SKM-1 treated with dmso at 0.1 percent for 144 hours (cell line): ENCODE results near the gene POLQ.
"Not testable (repeated sequence)": the region's sequence is repeated elsewhere in the genome, so short reads cannot be mapped to it uniquely, and the experiment has no call there.

Experiments used
- DNase-seq: peaks from one replicate; lab custom pipeline; 2025; ENCODE audit not compliant: unreplicated experiment; lab: John Stamatoyannopoulos, UW

POLQ gene

GRCh38 chr3:121514496-121514895 lies 31.3 kb downstream of the POLQ start:
- DNase-seq = no peak

- DNase-seq = no peak
Observed at GRCh38 chr3:121508389-121508788, 37.4 kb downstream of the POLQ start.

- no peak for DNase-seq
Observed at GRCh38 chr3:121505256-121505655, 40.5 kb downstream of the POLQ start.

GRCh38 chr3:121504618-121505017 lies 41.2 kb downstream of the POLQ start:
- DNase-seq = no peak

- DNase-seq = no peak
Observed at GRCh38 chr3:121496786-121497185, 49.0 kb downstream of the POLQ start.

GRCh38 chr3:121493431-121493830 lies 52.4 kb downstream of the POLQ start:
- DNase-seq = no peak

- DNase-seq = no peak
Observed at GRCh38 chr3:121491683-121492320, 54.0 kb downstream of the POLQ start.

GRCh38 chr3:121490161-121490560 lies 55.6 kb downstream of the POLQ start:
- peak; percentile 39 for DNase-seq

- no peak for DNase-seq
Observed at GRCh38 chr3:121488628-121489027, 57.2 kb downstream of the POLQ start.

GRCh38 chr3:121483290-121483689 lies 62.5 kb downstream of the POLQ start:
- DNase-seq = no peak

GRCh38 chr3:121482660-121483059 lies 63.1 kb downstream of the POLQ start:
- no peak for DNase-seq

GRCh38 chr3:121481106-121481880 lies 64.5 kb downstream of the POLQ start:
- DNase-seq = no peak

- no peak for DNase-seq
Observed at GRCh38 chr3:121477589-121477988, 68.2 kb downstream of the POLQ start.

- no peak for DNase-seq
Observed at GRCh38 chr3:121473001-121473400, 72.8 kb downstream of the POLQ start.

- no peak for DNase-seq
Observed at GRCh38 chr3:121467085-121467484, 78.7 kb downstream of the POLQ start.

GRCh38 chr3:121463745-121464144 lies 82.0 kb downstream of the POLQ start:
- no peak for DNase-seq

GRCh38 chr3:121462565-121462964 lies 83.2 kb downstream of the POLQ start:
- no peak for DNase-seq

GRCh38 chr3:121451752-121452151 lies 94.0 kb downstream of the POLQ start:
- DNase-seq = not testable (repeated sequence)

GRCh38 chr3:121443456-121443855 lies 102.3 kb downstream of the POLQ start:
- DNase-seq = no peak

- DNase-seq = no peak
Observed at GRCh38 chr3:121436641-121437040, 109.1 kb downstream of the POLQ start.

- DNase-seq = no peak
Observed at GRCh38 chr3:121436074-121436473, 109.7 kb downstream of the POLQ start.

- no peak for DNase-seq
Observed at GRCh38 chr3:121431726-121432517, 113.9 kb downstream of the POLQ start.
